Skeletal muscle satellite cell (primary cell): ENCODE data around the gene LY6G5B.

Experiments used
- H3K27me3 ChIP-seq: 2 replicates; pipeline ENCODE4 v1.7.0; 2013; ENCODE audit warnings: low read length; ENCODE audit not compliant: control insufficient read depth, insufficient read depth
- H3K36me3 ChIP-seq: 2 replicates; pipeline ENCODE4 v1.7.0; 2013; ENCODE audit warnings: mild to moderate bottlenecking, control low read depth, low read length; ENCODE audit not compliant: insufficient read depth
- H3K4me1 ChIP-seq: 2 replicates; pipeline ENCODE4 v1.7.0; 2013; ENCODE audit warnings: low read length; ENCODE audit not compliant: control insufficient read depth, insufficient read depth
- H3K4me2 ChIP-seq: 2 replicates; pipeline ENCODE4 v1.7.0; 2013; ENCODE audit warnings: mild to moderate bottlenecking, low read length
- H3K4me3 ChIP-seq: 2 replicates; pipeline ENCODE4 v1.7.0; 2013; ENCODE audit warnings: low read length
- H3K9ac ChIP-seq: 2 replicates; pipeline ENCODE4 v1.7.0; 2013; ENCODE audit warnings: mild to moderate bottlenecking, low read depth, low read length, moderate library complexity
- H3K9me3 ChIP-seq: replicated peaks from 2 replicates; pipeline ENCODE4 v1.7.0; 2013; ENCODE audit warnings: mild to moderate bottlenecking, control low read depth, low read length

The LY6G5B gene

DNA sequence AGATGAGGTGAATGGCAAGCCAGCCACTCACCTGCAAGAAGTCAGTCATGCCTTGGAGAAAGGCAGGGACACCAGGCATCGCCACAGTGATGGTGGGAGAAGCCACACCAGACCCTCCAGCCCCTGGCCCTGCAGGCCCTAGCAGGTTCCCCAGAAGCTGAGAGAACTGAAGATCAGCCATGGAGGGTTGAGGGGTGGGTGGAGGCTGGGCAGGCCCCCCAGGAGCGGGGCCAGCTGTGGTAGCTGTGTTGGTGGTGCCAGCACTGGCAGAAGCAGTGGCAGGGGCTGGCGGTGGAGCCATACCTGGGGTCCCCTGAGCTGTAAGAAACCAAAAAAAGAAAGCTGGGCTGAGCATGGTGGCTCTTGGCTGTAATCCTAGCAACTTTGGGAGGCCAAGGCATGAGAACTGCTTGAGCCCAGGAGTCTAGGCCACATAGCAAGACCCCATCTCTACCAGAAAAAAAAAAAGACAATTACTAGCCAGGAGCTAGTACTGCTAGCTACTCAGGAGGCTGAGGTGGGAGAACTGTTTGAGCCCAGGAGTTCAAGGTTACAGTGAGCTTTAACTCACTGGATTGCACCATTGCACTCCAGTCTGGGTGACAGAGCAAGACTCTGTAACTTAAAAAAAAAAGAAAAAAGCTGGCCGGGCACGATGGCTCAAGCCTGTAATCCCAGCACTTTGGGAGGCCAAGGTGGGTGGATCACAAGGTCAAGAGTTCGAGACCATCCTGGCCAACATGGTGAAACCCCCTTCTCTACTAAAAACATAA is 26.8 kb upstream of the LY6G5B start:
- Histone ChIP-seq H3K9ac (no peak overlapping the region), H3K4me3 (no peak overlapping the region), H3K4me1 (peaks cover 14% of the 10 kb centered on the region), H3K4me2 (no peak overlapping the region), H3K36me3 (peaks cover 76% of the 10 kb centered on the region), H3K9me3 (no peaks in the 10 kb centered on the region), H3K27me3 (no peaks in the 10 kb centered on the region)

GRCh38 chr6:31643818-31644454 is 25.8 kb upstream of the LY6G5B start:
- H3K27me3 ChIP-seq = no peaks in the 10 kb centered on the region
- H3K36me3 ChIP-seq = peaks cover 82% of the 10 kb centered on the region
- H3K4me1 ChIP-seq = peaks cover 13% of the 10 kb centered on the region
- no peak overlapping the region for H3K4me3 ChIP-seq
- H3K9me3 ChIP-seq = no peaks in the 10 kb centered on the region
- no peak overlapping the region for H3K9ac ChIP-seq
- H3K4me2 ChIP-seq = no peak overlapping the region

- Histone ChIP-seq H3K4me2 (no peak overlapping the region), H3K27me3 (no peaks in the 10 kb centered on the region), H3K4me1 (no peaks in the 10 kb centered on the region), H3K36me3 (peaks cover 81% of the 10 kb centered on the region), H3K9ac (no peak overlapping the region), H3K4me3 (no peak overlapping the region), H3K9me3 (no peaks in the 10 kb centered on the region)
Measured at GRCh38 chr6:31645325-31645724, 24.5 kb upstream of the LY6G5B start.

DNA sequence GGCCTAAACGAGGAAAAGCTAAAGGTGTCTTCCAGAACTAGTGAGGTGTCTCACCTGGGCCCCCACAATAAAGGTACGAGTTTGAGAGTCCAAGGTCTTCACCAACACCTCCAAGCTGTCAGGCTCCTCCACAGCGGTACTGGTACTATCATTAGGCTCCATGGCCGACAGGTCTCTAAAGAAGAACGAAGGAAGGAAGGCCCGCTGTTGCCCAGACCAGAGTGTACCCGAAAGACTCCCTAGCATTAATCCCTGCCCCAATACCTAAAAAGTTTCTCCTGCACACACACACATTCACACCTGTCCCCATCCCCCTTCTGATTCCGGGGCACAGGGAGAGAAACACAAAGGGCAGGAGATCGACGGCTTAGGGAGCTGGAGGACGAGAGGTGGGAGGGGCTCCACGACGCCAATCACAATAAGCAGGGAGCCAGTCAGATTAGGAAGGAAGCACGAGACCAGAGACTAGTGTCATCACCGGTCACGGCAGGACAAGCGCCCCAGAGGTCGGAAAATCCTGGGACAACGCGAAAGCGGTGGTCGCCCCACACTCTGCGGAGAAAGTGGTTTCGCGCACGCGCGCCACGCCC is 18.1 kb upstream of the LY6G5B start:
- peak overlapping the region; percentile 95 for H3K4me3 ChIP-seq
- H3K36me3 ChIP-seq = peaks cover 34% of the 10 kb centered on the region
- peaks cover 16% of the 10 kb centered on the region for H3K4me1 ChIP-seq
- peak overlapping the region; percentile 91 for H3K4me2 ChIP-seq
- peak overlapping the region; percentile 94 for H3K9ac ChIP-seq
- no peaks in the 10 kb centered on the region for H3K27me3 ChIP-seq
- H3K9me3 ChIP-seq = no peaks in the 10 kb centered on the region

DNA sequence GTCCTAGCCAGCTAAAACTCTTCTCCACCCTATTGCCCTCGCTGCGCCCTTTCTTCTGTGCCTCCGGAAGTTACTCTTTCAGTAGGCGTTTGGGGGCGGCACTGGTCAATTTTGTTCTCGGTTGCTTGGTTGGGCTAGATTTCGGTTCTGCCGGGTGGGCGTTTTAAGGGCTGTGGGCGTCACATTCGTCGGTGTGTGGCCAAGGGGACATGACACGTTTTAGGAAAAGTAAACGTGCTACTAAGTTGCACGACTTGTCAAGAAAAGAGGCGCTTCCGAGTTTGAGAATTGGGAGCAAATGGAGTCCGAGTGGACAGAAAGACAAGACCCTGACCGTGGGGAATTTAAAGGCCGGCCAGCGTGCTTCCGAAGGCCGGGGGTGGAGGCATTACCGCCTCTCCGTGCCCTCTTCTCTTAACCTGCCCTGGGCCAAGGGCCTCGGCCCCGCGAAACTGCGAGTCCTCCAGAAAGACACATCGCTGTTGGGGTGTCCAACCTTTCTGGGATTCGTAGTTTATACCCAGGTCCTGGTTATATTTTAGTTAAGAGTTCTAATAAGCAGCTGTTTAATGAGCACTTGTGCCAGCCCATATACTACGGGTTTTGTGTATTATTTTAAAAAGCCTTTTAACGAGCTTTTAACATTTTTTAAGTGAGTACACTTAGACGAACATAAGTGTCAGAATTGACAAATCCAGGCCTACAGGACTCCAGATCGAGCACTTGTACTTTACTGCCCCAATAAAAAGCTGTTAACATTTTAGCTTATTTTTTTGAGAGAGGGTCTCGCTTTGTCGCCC is 16.7 kb upstream of the LY6G5B start:
- peak overlapping the region; percentile 95 for H3K4me3 ChIP-seq
- H3K4me2 ChIP-seq = peak overlapping the region; percentile 91
- peaks cover 22% of the 10 kb centered on the region for H3K4me1 ChIP-seq
- peak overlapping the region; percentile 94 for H3K9ac ChIP-seq
- peaks cover 29% of the 10 kb centered on the region for H3K36me3 ChIP-seq
- H3K9me3 ChIP-seq = no peaks in the 10 kb centered on the region
- H3K27me3 ChIP-seq = no peaks in the 10 kb centered on the region

- Histone ChIP-seq H3K9ac (no peak overlapping the region), H3K9me3 (no peaks in the 10 kb centered on the region), H3K4me3 (no peak overlapping the region), H3K4me2 (no peak overlapping the region), H3K36me3 (peaks cover 17% of the 10 kb centered on the region), H3K4me1 (peaks cover 36% of the 10 kb centered on the region), H3K27me3 (no peaks in the 10 kb centered on the region)
Measured at GRCh38 chr6:31654574-31655348, 15.0 kb upstream of the LY6G5B start.

GRCh38 chr6:31655349-31656237 is 14.2 kb upstream of the LY6G5B start, which contains the start of gene APOM:
APOM (plus strand) TSS chr6:31655894; CDS start chr6:31655967, 73 bp downstream.
- H3K36me3 ChIP-seq = peaks cover 13% of the 10 kb centered on the region
- peaks cover 36% of the 10 kb centered on the region for H3K4me1 ChIP-seq
- H3K27me3 ChIP-seq = no peaks in the 10 kb centered on the region

GRCh38 chr6:31657406-31658157 is 12.2 kb upstream of the LY6G5B start:
- H3K4me1 ChIP-seq = peaks cover 31% of the 10 kb centered on the region
- peaks cover 15% of the 10 kb centered on the region for H3K36me3 ChIP-seq
- no peak overlapping the region for H3K4me2 ChIP-seq
- no peaks in the 10 kb centered on the region for H3K27me3 ChIP-seq
- no peak overlapping the region for H3K4me3 ChIP-seq
- H3K9ac ChIP-seq = no peak overlapping the region
- no peaks in the 10 kb centered on the region for H3K9me3 ChIP-seq

More at GRCh38 chr6:31655349-31656237, 14.2 kb upstream of the LY6G5B start, which contains the start of gene APOM:
- no peaks in the 10 kb centered on the region for H3K9me3 ChIP-seq
- H3K4me3 ChIP-seq = no peak within 1 kb of the TSS
- no peak within 1 kb of the TSS for H3K4me2 ChIP-seq
- H3K9ac ChIP-seq = no peak within 1 kb of the TSS

GRCh38 chr6:31658158-31658688 is 11.6 kb upstream of the LY6G5B start:
- H3K4me2 ChIP-seq = peak overlapping the region; percentile 89
- H3K9ac ChIP-seq = no peak overlapping the region
- H3K36me3 ChIP-seq = peaks cover 15% of the 10 kb centered on the region
- H3K4me3 ChIP-seq = no peak overlapping the region
- no peaks in the 10 kb centered on the region for H3K9me3 ChIP-seq
- no peaks in the 10 kb centered on the region for H3K27me3 ChIP-seq
- peaks cover 34% of the 10 kb centered on the region for H3K4me1 ChIP-seq
